Head of caudate nucleus (tissue), 42 donors: ENCODE measurements around the gene TNRC6B.

ENCODE experiments used
- DNase-seq, 42 donors: peaks; one replicate each; pipeline versions ENCODE4 v3.0.0 to v3.0.0-alpha.2; 2020 to 2021; ENCODE audit warnings: mixed read lengths in 7 of 42
- intact Hi-C: fragments of 100-400 bp; cut with DNase I; formaldehyde crosslinking; loops from one replicate; pipeline ENCODE4 v1.15.0; 2022

Gene TNRC6B

DNA sequence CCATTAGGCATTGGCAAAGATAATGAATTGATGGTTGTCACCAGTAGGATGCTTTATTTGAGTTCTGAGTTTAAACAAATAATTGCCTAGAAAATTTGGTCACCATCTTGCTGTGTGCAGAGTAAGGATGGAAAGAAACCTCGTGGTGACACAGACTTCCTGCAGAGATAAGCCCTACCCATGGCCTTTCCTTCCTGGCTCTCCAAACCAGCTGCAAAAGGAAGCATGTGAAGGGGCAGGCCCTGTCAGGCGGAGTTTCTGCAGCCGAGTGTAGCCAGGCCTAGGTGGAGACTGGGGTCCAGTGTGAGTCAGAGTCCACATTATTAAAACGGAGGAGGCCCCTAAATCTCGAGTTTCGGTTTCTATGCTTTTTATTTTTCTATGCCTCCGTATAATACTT, 85.5 kb downstream of the TNRC6B start:
- intact Hi-C loops, result no loop called here
- DNase-seq, result no peak

DNA sequence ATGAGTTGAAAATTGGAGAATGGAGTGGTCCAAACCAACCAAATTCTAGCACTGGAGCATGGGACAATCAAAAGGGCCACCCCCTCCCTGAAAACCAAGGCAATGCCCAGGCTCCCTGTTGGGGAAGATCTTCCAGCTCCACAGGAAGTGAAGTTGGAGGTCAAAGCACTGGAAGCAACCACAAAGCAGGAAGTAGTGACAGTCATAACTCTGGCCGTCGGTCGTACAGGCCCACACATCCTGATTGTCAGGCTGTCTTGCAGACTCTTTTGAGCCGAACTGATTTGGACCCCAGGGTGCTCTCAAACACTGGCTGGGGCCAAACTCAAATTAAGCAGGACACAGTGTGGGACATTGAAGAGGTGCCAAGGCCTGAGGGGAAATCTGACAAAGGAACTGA, 88.1 kb downstream of the TNRC6B start:
- intact Hi-C loops, result no loop called here
- no peak for DNase-seq

DNA sequence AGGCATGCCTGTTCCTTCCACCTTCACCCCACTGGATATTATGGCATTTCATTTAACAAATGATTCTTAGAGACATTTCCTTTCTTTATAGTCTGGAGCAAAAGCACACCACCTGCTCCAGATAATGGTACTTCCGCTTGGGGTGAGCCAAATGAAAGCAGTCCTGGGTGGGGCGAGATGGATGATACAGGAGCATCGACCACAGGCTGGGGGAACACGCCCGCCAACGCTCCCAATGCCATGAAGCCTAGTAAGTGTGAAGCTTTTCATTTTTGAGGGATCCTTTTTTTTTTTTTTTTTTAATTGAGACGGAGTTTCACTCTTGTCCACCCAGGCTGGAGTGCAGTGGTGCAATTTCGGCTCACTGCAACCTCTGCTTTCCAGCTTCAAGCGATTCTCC, 92.3 kb downstream of the TNRC6B start:
- DNase-seq, result no peak
- intact Hi-C loops, result no loop called here

DNA sequence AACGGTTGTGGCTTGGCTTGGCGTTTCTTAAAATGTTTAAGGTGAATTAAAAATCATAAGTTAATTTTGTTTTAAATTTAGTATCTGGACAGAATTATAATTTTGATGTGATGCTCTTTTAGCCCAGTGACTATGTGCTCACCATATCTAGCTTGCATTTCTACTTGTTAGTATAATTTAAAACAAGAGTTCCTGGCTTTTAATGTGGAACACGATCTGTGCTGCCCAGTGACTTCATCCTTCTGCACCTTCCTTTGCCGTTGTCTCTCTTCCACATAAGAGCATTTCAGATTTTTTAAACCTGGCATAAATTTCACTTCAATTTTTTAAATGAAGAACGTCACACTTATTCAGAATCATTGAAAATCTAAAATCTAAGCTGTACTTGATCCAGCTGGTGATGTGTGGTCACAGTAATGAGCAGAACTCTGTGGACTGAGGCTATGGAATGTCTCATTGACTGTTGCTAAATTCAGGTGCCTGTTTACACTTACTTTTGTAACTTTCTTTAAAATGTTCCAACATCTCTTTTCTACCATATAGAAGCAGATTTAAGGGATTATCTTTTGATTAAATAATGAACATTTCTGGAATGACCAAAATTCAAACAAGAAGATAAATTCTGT, 93.1 kb downstream of the TNRC6B start:
- no peak for DNase-seq
- intact Hi-C loops, result no loop called here

DNA sequence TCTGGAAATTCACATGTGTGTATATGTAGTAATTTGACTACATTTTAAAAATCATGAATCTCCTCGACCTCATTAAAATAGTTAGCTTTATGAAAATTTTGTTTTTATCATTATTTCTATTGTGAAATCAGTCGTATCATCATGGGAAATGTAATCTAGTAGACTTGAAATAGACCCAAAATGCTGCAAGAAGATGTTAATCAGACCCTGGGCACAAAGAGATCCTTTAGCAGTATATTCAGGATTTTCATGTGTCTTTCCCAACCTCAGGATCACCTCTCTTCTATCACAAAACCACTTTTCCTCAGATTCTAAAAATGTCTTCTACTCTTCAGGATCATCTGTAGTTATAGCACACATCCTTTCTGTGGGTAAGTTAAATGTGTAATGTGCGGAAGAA, 93.7 kb downstream of the TNRC6B start:
- intact Hi-C loops, result no loop called here

DNA sequence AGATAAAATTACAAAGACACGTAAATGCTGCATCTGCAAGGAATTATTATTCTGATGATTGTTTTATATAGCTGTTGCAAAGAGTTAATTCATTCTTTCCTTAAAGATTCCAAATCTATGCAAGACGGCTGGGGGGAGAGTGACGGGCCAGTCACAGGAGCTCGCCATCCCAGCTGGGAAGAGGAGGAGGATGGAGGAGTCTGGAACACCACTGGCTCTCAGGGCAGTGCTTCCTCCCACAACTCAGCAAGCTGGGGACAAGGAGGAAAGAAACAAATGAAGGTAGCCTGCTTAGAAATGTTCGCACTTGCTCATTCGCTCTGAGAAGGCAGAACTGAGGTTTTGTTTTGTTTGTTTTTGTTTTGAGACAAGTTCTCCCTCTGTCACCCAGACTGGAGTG, 95.6 kb downstream of the TNRC6B start:
- intact Hi-C loops, result no loop called here
- DNase-seq, result no peak

More for the DNA sequence above, 93.7 kb downstream of the TNRC6B start:
- no peak for DNase-seq

DNA sequence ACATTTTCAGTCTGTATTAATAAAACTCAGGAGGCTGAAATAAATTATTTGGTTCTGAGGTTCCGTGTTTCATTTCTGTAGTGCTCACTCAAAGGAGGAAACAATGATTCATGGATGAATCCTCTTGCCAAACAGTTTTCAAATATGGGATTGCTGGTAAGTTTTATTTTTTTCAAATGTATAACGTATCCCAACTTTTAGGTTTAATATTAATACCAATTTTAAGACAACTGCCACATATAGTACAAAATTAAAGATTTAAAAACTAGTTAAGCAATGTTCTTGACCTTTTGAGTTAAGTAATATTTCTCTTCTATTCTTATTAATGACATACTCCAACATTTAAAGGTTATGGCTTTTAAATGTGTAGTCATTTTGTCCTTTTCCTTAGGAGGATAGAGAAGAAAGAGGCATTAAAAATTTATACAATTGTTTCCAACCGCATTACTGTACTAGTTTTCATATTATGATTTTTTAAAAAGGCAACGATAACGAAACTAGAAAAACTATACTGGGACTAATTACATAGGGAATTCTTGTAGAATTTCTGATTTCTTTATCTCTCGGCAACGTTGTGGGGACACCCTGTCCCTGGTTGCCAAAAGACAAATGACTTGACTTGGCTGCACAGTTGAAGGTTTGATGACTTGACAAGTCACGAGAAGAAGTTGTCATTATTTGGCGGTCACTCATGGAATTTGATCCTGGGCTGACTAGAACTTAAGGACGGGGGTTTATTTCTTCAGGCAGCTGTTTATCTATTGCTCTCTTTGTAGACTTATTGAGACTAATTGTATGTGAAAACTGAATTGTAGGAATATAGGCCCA, 99.5 kb downstream of the TNRC6B start:
- intact Hi-C loops, result no loop called here
- no peak for DNase-seq

DNA sequence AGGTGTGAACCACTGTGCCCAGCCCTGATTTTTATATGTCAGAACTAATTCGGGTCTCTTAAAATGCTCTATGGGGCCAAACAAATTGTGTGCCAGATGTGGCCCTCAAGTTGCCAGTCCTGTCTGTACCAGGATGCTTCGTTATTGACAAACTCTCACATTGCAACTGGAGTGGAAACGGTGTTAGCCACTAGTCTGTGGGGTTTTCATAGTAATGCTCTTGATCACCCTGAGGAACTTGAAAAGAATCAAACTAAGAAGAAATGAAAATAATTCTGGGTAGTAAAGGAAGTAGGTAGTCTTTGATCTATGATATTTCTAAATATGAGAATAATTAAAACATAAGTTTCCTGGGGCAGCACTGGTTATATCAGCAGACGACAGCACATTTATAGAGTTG, 101.3 kb downstream of the TNRC6B start:
- intact Hi-C loops, result no loop called here
- DNase-seq, result no peak

DNA sequence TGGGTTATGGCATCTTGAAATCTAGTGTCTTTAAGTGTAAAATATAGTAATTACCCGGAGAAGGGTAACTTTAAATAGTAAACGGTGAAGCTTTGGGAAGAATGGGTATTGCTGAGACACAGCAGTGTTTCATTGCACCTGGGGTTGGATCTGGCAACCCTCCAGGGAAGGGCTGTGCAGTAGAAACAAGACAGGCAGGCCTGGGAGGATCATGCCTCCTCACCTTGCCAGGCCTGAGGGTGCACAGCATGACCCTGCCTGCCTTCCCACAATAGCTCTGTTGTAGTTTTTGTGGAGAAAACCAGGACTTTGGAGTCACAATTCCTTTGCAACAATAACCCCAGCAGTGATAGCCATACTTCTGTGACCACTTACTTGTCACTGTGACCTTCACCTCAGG, 104.0 kb downstream of the TNRC6B start:
- intact Hi-C loops, result no loop called here
- DNase-seq, result no peak

DNA sequence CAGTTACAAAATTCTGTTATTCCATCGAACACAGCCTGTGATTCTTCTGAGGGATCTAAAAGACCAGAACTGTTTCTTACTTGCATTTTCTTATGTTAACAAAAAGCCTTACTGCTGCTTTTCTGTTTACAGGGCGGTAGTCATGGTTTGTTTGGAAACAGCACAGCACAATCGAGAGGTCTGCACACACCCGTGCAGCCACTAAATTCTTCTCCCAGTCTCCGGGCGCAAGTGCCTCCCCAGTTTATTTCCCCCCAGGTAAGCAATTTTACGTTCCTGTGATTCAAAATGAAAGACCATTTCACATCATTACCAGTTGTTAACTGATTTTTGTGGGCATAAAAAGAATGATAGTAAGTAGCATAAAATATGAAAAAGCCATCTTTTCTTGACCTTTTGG, 107.8 kb downstream of the TNRC6B start:
- DNase-seq, result no peak
- intact Hi-C loops, result no loop called here

DNA sequence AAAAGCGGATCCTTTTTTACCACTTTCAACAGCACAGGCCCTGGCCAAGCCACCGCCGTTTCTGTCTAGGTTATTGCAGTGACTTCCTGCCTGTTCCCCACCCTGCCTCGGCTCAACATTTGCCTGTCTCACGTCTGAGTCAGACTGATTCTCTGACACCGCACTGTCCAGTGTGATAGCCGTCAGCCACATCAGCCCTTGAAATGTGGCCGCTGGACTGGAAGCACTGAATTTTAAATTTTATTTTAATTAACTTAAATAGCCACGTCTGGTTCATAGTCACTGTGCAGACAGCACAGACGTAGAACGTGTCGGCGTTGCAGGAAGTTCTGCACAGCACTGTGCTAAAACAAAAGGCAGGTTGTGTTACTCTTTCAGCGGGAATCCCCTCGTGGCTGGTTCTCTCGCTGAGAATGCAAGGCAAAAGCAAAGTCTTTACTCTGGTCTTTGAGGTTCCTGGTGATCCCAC, 112.3 kb downstream of the TNRC6B start:
- peak in 1 of 42 donors; percentile 4 for DNase-seq
- intact Hi-C loops, result no loop called here

DNA sequence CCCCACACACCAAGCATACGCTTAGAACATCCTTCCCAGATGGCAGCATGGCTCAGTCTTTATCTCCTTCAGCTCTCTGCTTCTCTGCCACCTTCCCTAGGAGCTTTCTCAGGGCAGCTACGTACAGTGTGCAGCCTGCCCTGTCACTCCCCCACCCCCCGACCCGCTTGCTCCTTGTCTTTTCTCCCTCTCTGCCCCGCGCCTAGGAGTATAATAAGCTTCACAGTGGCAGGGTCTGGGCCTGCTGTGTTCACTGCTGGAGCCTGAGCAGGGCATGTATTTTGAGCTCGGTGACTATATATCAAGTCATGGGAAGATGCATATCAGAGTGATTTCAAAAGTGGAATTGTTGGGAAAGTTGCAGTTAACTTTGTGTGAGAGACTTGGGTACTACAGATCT, 112.8 kb downstream of the TNRC6B start:
- intact Hi-C loops, result no loop called here
- DNase-seq, result no peak

DNA sequence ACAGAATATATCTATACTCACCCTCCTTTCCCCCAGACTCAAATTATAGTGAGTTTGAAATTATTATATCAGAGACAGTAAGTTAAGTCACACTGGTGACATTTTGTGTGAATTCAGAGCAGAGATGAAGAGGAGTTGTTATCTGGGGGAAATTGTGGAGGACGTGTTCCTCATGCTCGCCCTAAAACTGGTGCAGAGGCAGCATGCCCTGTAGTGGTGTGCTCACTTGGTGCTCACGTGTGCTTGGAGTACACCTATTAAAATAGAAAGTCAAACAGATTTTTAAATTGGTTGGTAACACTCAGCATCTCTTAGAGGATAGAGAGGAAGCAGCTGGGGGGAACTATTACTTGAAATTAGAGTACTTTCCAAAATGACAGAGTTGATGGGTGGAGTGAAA, 117.0 kb downstream of the TNRC6B start:
- intact Hi-C loops, result no loop called here
- peak in 8 of 42 donors; percentile 15 to 66 (median 42) for DNase-seq

DNA sequence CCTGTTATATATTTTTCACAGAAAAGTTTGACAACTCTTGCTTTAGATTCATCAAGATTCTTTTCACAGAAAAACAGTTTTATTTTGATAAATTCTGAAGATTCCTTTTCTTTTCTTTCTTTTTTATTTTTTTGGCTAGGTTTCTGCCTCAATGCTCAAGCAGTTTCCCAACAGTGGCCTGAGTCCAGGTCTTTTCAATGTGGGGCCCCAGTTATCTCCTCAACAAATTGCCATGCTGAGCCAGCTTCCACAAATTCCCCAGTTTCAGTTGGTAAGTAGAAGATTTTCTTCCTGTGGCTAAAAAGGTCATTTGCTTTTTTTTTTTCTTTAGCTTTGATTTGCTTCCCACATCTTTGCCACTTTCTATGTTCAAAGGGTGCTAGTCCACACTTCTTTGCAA, 122.6 kb downstream of the TNRC6B start:
- intact Hi-C loops, result no loop called here
- DNase-seq, result no peak

DNA sequence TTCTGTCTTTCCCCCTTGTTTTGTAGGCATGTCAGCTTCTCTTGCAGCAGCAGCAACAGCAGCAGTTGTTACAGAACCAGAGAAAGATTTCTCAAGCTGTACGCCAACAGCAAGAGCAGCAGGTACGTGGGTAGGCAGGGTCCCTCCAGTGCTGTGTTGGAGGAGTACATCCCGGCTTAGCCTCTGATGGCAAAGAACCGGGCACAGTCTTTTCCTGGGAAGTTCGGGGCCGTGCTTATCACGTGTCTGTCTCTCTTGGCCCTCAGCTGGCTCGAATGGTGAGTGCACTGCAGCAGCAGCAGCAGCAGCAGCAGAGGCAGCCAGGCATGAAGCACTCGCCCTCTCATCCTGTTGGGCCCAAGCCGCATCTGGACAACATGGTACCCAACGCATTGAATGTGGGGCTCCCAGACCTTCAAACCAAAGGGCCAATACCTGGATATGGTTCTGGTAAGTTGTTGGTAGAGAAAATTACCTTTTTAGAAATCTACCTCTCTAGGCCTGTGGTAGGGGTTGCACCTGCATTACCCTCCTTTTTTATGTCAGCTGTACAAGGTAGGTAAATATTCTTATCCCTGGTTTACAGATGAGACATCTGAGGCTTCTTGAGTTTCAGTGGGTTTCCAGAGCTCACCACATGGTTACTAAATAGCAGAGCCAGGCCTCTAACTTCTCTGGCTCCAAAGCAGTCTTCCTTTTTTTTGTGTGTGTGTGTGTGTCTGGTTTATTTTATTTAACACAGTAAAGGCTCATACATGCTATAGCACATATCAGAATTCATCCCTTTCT, 123.4 kb downstream of the TNRC6B start:
- intact Hi-C loops, result no loop called here
- no peak for DNase-seq

DNA sequence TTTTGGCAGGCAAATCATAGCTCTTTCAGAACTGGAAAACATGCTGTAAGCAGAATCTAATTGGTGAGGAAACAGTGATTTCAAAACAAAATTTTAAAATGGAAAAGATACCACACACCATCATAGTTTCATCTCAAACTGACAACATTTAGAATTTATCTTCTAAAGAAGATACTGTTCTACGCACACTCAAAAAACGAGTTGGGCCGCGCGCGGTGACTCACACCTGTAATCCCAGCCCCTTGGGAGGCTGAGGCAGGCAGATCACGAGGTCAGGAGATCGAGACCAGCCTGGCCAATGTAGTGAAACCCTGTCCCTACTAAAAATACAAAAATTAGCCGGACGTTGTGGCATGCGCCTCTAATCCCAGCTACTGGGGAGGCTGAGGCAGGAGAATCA, 124.4 kb downstream of the TNRC6B start:
- intact Hi-C loops, result no loop called here
- peak in 1 of 42 donors; percentile 20 for DNase-seq

DNA sequence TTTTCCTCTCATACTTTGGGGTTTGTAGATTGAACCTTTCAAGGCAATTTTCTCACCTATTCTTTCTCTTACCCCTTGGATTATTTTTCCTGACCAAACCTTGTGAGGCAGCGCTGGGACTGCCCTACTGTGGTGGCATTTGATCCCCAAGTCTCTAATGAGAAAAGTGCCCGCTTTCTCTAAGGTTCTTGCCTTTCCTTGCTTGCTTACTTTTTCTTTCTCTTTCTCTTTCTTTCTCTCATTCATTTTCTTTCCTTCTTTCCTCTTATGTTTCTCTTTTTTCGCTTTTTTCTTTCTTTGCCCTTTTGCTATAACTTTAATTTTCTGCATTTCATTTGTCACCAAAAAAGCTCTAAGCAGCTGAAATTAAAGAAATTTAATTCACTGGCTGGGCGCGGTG, 127.9 kb downstream of the TNRC6B start:
- intact Hi-C loops, result no loop called here
- DNase-seq, result peak in 1 of 42 donors; percentile 24

DNA sequence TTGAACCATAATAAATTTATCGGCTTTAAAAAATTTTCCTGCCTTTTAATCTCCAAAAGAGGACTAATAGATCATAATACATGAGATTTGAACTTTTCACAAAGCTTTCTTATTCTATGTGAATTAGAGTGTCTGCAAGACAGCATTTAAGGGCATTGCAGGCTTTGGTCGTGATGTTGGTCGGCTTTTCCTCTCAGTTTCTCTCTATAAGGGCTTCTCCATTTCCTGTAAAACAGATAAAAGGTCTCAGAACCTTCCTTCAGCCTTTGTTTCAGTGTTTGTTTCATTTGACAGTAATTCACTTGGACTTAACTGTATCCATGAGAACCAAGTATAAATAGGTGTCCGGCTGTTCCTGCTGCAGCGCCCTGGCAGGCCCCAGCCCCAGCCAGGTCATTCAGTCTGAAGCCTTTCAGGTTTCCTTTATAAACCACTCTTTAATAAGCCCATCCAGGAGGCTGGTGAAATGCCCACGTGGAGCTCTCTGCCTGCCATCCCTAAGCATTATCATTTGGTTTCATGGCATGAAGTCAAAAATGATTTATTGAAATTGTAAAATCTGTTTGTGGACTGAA, 131.4 kb downstream of the TNRC6B start:
- no peak for DNase-seq
- intact Hi-C loops, result no loop called here

DNA sequence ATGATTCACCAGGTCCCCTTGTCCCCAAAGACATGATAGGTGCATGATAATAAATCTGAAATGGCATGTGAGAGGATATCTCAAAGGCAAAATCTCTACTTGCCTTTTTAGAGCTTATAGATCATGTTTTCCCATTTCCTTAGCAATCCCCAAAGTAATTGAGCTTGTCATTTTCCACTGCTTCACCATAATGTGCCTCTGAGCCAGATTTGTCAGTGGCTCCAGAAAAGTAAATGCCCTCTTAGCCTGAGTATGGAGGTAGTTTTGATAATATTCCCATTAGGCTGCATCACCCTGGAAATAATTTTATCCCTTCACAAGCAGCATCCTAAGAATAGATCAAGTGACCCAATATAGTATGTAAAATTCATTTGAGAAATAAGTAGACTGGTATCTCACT, 131.9 kb downstream of the TNRC6B start:
- DNase-seq, result no peak
- intact Hi-C loops, result no loop called here
